Activated T-cell treated with anti-CD3 and anti-CD28 coated beads, Interleukin-2, amount 50 U/mL, for 1 hour (primary cell): ENCODE measurements around the gene PSMB3.

Experiments
- DNase-seq: peaks from one replicate; pipeline ENCODE4 v3.0.0-alpha.2; 2020

Gene PSMB3

GRCh38 chr17:38733982-38734973, 18.3 kb upstream of the PSMB3 start:
- no peak for DNase-seq

- DNase-seq, result peak; percentile 80
These were observed 17.2 kb upstream of the PSMB3 start for GRCh38 chr17:38735161-38735997.

- no peak for DNase-seq
These were observed 14.4 kb upstream of the PSMB3 start for GRCh38 chr17:38738007-38738662.

GRCh38 chr17:38738686-38739085, 13.9 kb upstream of the PSMB3 start:
- DNase-seq, result no peak

- DNase-seq, result no peak
These were observed 13.2 kb upstream of the PSMB3 start for GRCh38 chr17:38739305-38739704.

- no peak for DNase-seq
These were observed 12.5 kb upstream of the PSMB3 start for GRCh38 chr17:38740044-38740443.

GRCh38 chr17:38740806-38741205, 11.7 kb upstream of the PSMB3 start:
- no peak for DNase-seq

GRCh38 chr17:38741461-38741860, 11.1 kb upstream of the PSMB3 start:
- no peak for DNase-seq

GRCh38 chr17:38741921-38742410, 10.6 kb upstream of the PSMB3 start:
- no peak for DNase-seq

- no peak for DNase-seq
These were observed 9.9 kb upstream of the PSMB3 start for GRCh38 chr17:38742411-38743308.

- no peak for DNase-seq
These were observed 8.9 kb upstream of the PSMB3 start for GRCh38 chr17:38743556-38744171.

GRCh38 chr17:38745545-38745944, 7.0 kb upstream of the PSMB3 start:
- no peak for DNase-seq

GRCh38 chr17:38746004-38746848, 6.3 kb upstream of the PSMB3 start:
- DNase-seq, result no peak

- no peak for DNase-seq
These were observed 5.6 kb upstream of the PSMB3 start for GRCh38 chr17:38746849-38747462.

GRCh38 chr17:38747463-38748148, 4.9 kb upstream of the PSMB3 start:
- no peak for DNase-seq

- DNase-seq, result no peak
These were observed 4.2 kb upstream of the PSMB3 start, which contains the start of gene PCGF2 for GRCh38 chr17:38748149-38748891. Gene PCGF2, minus strand, starts transcription at chr17:38748336. Its CDS starts 7,934 bp downstream, at chr17:38740402.

GRCh38 chr17:38748892-38749222, 3.7 kb upstream of the PSMB3 start:
- DNase-seq, result no peak

GRCh38 chr17:38749223-38750043, 3.1 kb upstream of the PSMB3 start:
- no peak for DNase-seq
